Esophagus squamous epithelium (tissue), 5 donors: ENCODE results near the gene P2RX6. TPM values are rescaled to one million over a fixed set of nuclear protein-coding genes. Genes with fewer than 3 reads are reported as not detected.

Source experiments
- DNase-seq: peaks from one replicate; lab custom pipeline; 2025; lab: John Stamatoyannopoulos, UW
- H3K27ac ChIP-seq, 4 donors: fragments of 200-600 bp; sonication (generic); one replicate each; pipeline ENCODE4 v1.5.1; 2016 to 2019; ENCODE audit warnings: mild to moderate bottlenecking in 1 of 4
- H3K27me3 ChIP-seq, 4 donors: fragments of 200-600 bp; sonication (generic); 1 replicate in 3 of 4; 2 replicates in 1 of 4; pipeline versions ENCODE4 v1.5.1 to v1.6.0; 2017 to 2021; ENCODE audit warnings: antibody characterized with exemption in 1 of 4
- H3K36me3 ChIP-seq, 3 donors: fragments of 200-600 bp; sonication (generic); one replicate each; pipeline ENCODE4 v1.5.1; 2016 to 2019
- H3K4me1 ChIP-seq, 3 donors: fragments of 200-600 bp; sonication (generic); one replicate each; pipeline ENCODE4 v1.5.1; 2017 to 2019
- H3K4me3 ChIP-seq, 4 donors: fragments of 200-600 bp; sonication (generic); 1 replicate in 3 of 4; 2 replicates in 1 of 4; pipeline ENCODE4 v1.5.1; 2016 to 2019; ENCODE audit warnings: mild to moderate bottlenecking in 2 of 4, moderate library complexity in 1 of 4
- H3K9me3 ChIP-seq, 3 donors: fragments of 200-600 bp; sonication (generic); one replicate each; pipeline ENCODE4 v1.5.1; 2016 to 2019
- CTCF ChIP-seq, 6 experiments: fragments of 450-650 bp in 4 of 6; fragments of 200-600 bp in 2 of 6; sonication (generic) in 2 of 6; IDR thresholded peaks; one replicate each; pipeline ENCODE4 v1.5.1; 2016 to 2019; ENCODE audit warnings: antibody characterized with exemption in 6 of 6, mild to moderate bottlenecking in 4 of 6, moderate library complexity in 4 of 6
- POLR2A ChIP-seq, 4 donors: fragments of 450-650 bp; IDR thresholded peaks; one replicate each; pipeline ENCODE4 v1.6.1; 2017; ENCODE audit warnings: antibody characterized with exemption in 4 of 4, mild to moderate bottlenecking in 4 of 4, moderate library complexity in 3 of 4
- WGBS, 2 donors: methylation state at CpG; one replicate each; pipeline ENCODE4 v1.1.5; 2018; 5-methylcytosine and 5-hydroxymethylcytosine counted together
- intact Hi-C: fragments of 100-400 bp; cut with DNase I; formaldehyde crosslinking; loops from one replicate; pipeline ENCODE4 v1.15.0; 2022
- total RNA-seq, 4 donors: library from RNA; depleted of rRNA; stranded (reverse); fragments of >200 nt; gene quantifications; one replicate each; pipeline ENCODE4 v1.1.0, GENCODE V29; 2016
- donor health status: DM: yes; HTN: yes; CAD: no.

P2RX6 gene
- total RNA-seq, 4 donors from 2014 or later = 0.18 to 0.76 (median 0.50) TPM; not detected in 1

- H3K4me3 ChIP-seq = peak overlapping the region in 1 of 4 donors; percentile 4
- H3K9me3 ChIP-seq = no peaks in the 10 kb centered on the region
- H3K27me3 ChIP-seq = peaks cover 0 to 29% (median 0%) of the 10 kb centered on the region in 4 donors
- DNase-seq = no peak
- H3K27ac ChIP-seq = peak overlapping the region in 3 of 4 donors; percentile 59 to 67 (median 62)
- 52 to 70% methylated on average over 10 to 11 of the region's 27 CpGs for WGBS, 2 donors
- H3K4me1 ChIP-seq = peaks cover 15 to 30% (median 17%) of the 10 kb centered on the region in 3 donors
- no peaks in the 10 kb centered on the region for H3K36me3 ChIP-seq
- TF ChIP-seq POLR2A (IDR thresholded peaks at IDR 0.05) (no peak), CTCF (IDR thresholded peaks at IDR 0.05) (no peak)
- intact Hi-C loops = no loop called here
Observed at GRCh38 chr22:21025763-21026755, 11.1 kb downstream of the P2RX6 start.

DNA sequence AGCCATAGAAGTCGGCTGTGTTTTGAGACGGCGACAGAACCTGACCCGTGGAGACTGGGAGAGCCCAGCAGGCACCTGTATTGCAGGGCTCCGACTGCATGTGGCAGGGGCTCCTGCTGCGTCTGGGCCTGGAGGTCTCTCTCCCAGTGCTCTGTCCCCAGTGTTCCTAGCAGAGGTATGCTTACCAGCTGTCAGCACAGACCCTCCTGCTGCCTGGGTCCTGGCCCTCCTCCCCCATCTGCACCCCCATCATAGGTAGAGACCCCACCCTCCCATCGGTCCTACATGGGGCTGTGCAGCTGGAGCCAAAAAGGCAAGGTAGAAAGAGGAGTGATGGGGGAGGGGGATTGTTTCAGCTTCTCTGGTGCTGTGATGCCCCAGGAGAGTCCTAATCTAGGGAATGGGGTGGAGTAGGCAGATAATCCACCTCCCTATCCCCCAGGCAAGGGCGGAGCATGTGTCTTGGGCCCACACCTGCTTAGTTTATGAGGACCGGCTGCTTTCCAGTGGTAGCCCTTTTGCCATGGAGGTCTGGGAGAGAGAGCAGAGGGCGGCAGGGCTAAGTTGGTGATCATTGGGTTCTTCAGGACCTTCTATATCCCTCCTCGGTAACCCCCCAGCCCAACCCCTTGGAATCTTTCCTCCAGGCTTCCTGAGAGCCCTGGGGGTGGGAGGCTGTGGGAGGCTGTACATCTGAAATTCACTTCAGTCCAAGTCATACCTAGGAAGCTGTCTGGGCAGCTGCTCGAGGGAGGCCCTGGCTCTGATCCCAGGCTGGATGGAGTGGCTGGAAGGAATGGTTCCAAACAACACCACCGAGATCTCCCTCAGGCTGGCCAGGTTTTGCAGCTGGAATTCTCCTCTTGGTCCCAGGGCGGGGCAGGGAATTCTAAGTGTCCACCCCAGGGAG, 12.1 kb downstream of the P2RX6 start:
- Histone ChIP-seq H3K9me3 (no peaks in the 10 kb centered on the region), H3K27ac (peak overlapping the region in 1 of 4 donors; percentile 14), H3K27me3 (peaks cover 0 to 39% (median 0%) of the 10 kb centered on the region in 4 donors), H3K4me3 (no peak overlapping the region), H3K36me3 (no peaks in the 10 kb centered on the region), H3K4me1 (peaks cover 18 to 38% (median 23%) of the 10 kb centered on the region in 3 donors)
- intact Hi-C loops = no loop called here
- no peak for DNase-seq
- 34 to 60% methylated on average over 4 to 5 of the region's 14 CpGs for WGBS, 2 donors
- TF ChIP-seq POLR2A (IDR thresholded peaks at IDR 0.05) (no peak), CTCF (IDR thresholded peaks at IDR 0.05) (no peak)

- Histone ChIP-seq H3K27ac (no peak overlapping the region), H3K4me3 (no peak overlapping the region), H3K9me3 (no peaks in the 10 kb centered on the region), H3K27me3 (peaks cover 0 to 50% (median 0%) of the 10 kb centered on the region in 4 donors), H3K36me3 (no peaks in the 10 kb centered on the region), H3K4me1 (peaks cover 24 to 49% (median 27%) of the 10 kb centered on the region in 3 donors)
- TF ChIP-seq POLR2A (IDR thresholded peaks at IDR 0.05) = no peak
- no peak for TF ChIP-seq CTCF (IDR thresholded peaks at IDR 0.05)
- intact Hi-C loops = no loop called here
- DNase-seq = no peak
- WGBS, 2 donors = 76 to 88% methylated on average over 5 of the region's 13 CpGs
Observed at GRCh38 chr22:21028277-21029251, 13.6 kb downstream of the P2RX6 start.

DNA sequence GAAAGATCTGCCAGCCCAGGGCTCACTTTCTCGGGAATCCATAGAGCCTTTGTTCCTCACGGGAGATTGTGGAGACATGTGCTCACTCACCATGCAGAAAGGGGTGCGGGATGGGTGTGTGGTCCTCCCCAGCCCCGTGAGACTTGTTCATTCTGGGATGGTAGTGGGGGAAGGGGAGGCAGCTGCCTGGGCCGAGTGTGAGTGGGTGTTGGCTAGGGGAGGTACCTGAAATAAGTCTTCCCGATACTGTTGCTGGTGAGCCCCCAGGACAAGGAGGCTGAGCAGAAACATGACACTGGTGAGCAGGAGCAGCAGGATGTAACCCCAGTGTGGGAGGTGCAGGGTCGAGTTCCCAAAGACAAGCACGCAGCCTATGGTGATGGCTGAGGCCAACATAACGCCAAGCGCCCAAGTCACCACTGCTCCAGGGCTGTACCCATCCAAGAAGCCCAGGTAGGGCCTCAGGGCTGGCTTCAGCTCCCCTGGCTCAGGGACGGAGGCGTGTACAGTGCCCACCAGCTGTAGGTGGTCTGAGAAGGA, 14.6 kb downstream of the P2RX6 start:
- H3K27me3 ChIP-seq = peaks cover 0 to 56% (median 0%) of the 10 kb centered on the region in 4 donors
- 77 to 78% methylated on average over 4 to 8 of the region's 12 CpGs for WGBS, 2 donors
- peaks cover 24 to 49% (median 27%) of the 10 kb centered on the region in 3 donors for H3K4me1 ChIP-seq
- no peaks in the 10 kb centered on the region for H3K36me3 ChIP-seq
- no peak overlapping the region for H3K4me3 ChIP-seq
- DNase-seq = no peak
- no peak overlapping the region for H3K27ac ChIP-seq
- H3K9me3 ChIP-seq = no peaks in the 10 kb centered on the region
- intact Hi-C loops = no loop called here
- TF ChIP-seq POLR2A (IDR thresholded peaks at IDR 0.05) (no peak), CTCF (IDR thresholded peaks at IDR 0.05) (no peak)
